ENCODE measurements around the gene ADGRB2.

The ADGRB2 gene

DNA sequence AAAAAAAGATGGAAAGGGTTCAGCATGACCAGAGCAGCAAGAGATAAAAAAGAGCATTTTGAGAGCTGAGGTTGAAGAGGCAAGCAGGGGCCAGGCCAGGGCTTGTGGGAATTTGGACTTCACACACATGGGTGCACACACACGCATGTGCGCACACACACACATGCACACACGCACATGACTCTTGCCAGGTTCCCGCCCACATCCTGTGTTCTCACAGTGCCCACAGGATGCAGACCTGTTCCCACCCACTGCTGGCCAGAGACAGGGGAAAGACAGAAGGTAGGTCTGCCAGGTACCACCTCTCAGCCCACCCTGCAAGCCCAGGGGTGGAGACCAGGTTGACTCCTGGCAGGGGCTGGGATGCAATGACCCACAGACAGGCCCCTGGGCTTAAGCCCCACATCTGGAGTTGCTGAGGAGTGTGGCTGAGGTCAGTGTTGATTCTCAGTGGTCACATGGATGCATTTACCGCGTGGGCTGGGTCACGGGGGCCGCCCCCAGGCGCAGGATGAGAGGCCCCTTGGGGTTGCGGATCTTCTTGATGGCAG, 64.7 kb downstream of the ADGRB2 start:
- no peak for DNase-seq

DNA sequence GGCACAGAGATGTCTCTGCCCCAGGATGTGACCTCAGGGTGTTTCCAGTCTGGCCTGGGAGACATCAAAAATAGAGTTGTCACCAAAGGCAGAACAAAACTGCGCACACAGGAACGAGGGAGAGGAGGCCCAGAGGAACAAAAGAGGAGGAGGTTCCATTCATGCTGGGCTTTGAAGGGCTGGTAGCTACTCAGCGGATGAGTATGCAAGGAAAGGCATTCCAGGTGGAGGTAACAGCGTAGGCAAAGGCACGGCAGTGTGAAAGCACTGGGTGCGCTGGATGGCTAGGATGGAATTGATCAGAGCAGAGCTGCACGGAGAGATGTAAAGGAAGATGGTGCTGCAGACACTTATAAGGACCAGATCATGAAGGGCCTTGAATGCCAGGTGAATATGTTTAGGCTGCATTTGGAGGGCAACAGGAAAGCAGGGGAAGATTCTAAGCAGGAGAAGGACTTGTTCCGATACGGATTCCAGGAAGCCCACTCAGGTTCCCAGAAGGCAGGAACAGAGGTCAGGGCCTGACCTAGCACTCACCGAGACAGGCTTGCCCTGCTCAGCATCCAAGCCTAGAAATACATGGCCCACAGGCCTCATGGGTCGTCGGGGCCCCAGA, 66.7 kb downstream of the ADGRB2 start:
- no peak for DNase-seq

DNA sequence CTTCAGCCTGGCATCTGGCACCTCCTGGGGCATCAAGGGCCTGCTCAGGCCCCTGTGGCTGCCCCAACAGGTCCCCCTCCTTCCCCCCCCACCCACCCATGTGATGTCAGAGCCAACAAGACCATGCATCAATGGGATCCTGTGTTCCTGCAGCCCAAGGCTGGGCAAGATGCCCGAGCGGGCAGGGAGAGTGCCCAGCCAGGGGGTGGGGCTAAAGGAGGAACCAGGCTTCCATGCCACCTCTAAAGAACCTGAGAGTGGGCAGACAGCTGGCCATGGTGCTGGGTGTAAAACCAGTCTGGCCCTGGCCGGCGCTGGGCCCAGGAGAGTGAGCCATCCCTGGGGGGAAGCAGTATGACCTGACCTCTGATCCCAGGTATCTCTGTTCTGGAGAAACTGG, 67.9 kb downstream of the ADGRB2 start:
- no peak for DNase-seq

DNA sequence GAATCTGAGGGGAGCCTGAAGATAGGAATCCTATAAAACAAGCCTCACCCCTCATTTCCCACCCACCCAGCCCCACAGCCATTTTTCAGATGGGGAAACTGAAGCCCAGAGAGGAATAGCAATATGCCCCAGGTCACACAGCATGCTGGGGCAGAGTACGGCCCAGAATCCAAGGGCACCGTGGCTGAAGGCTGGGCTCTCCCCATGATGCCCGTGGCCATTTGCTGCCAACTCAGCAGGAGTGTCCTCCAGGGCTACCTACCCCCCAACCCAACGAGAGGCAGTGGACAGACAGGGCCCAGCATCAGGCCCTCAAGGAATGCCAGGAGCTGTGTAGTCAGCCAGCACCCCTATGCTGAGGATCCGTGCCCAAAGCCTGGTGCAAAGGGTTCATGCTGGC, 68.8 kb downstream of the ADGRB2 start:
- no peak for DNase-seq

DNA sequence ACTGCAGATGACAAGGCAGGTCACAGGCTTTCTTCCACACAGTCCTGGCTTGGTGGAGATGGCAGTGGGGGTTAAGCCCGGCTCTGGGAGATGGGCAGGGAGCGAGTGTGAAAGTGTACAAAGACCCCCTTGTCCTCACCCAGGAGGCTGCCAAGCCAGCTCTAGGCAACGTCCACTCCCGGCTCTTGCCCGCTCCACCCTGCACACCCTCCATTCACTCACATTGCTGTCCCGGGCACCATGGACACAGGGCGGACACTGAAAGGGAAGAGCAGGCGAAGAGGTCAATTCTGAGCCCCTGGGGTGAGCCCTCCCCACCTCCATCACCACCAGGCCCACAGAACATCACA, 69.2 kb downstream of the ADGRB2 start:
- no peak for DNase-seq

DNA sequence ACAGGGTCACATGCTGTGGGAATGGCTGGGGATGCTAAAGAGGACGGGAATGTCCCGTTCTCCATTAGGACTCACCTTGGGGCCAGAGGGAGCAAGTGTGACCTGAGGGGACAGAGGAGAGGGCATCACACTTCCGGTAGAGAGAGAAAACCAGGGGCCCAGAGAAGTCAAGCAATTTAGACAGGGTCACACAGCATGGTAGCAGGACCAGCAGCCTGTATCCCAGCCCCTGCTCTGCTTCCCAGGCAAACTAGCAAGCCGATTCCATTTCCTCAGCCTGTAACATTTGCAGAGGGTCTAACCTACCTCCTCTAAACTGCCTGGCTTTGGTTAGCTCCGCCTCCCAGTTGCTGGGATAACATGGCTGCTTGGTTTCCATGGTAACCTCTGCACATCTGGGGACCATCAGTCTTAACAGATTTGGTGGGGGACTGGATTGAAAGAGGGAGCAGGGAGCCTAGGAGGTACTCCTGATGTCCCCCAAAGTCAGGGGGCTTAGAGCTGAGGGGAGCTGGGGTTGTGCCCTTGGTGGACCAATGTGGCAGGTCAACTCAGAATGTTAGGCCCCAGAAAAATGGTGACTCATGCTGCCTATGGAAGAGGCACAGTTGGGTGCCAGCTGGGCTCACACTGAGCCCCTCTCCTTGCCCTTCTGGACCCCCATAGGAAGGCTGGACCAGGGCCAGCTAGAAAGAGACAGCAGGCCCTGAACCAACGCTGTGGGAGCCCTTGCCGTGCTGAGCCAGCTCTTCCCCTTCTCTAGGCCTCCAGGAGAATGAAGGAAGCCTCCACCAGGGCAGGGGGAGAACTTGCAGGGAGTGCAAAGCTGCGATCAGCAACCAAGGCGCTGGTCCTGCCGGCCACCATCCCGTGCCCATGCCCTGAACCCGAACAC, 69.8 kb downstream of the ADGRB2 start:
- no peak for DNase-seq

DNA sequence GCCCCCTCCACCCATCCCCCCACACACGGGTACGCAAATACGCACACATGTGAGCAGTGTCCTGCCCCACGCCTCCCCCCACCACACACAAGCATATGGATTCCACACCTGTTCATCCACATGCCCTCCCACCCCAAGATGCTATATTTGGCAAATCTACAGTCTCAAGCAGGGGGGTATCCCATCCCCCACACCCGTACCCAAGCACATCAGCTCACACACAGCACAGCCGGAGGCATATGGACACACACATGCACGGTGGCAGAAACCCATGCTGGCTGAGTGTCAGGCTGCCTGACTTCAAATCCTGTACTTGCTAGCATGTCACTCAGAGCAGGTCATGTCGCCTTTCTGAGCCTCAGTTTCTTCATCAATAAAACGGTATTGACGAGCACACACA, 70.9 kb downstream of the ADGRB2 start:
- no peak for DNase-seq

DNA sequence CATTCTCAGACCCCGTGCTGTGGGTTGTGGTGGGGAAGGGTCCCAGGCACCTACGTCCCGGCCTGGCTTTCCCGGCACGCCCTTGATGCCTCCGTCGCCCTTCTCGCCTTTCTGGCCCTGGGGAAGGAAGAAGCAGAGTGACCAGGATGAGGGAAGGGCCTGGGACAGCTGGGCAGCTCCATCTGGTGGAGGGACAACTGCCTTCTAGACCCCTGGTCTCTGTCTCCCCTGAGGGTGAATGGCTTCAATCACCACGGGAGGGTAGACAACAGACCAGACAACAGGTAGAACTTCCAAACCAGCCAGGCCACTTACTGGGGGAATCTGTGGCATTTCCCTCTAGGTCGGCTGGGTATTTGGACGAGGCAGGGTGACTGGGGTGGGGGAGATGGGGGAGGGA, 72.2 kb downstream of the ADGRB2 start:
- no peak for DNase-seq

DNA sequence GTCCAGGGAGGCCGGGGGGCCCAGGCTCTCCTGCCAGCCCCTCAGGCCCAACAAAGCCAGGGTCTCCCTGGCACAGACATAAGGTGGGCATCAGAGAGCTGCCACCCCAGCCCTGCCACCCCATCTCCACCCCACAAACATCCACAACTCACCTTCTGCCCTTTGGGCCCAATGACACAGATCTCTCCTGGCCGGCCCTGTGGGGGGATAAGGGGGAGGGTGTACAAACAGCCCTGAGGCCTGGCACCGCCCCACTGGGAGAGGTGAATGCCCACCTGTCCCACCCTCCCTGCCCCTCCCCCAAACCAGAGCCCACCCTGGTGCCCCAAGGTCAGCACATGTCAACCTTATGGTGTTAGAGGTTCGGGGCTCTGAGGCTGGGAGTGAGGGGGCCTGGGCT, 72.7 kb downstream of the ADGRB2 start:
- no peak for DNase-seq

DNA sequence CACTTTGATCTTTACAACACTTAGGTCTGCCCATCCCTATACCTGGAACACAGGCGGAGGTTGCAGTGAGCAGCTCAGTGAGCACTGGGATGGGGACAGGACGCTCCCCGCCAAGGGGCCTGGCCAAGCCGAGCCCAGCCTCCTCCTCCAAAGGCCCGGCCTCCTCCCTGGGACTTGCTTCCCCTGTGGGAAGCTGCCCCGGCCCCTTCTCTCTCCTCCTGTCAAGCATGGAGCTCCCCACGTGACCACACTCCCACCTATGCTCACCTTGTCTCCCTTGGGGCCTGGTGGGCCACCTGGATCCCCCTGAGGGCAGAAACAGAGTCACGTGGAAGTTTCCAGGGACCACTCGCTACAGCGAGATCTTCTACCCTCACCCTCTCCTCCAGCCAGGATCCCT, 73.2 kb downstream of the ADGRB2 start:
- DNase-seq = no peak

DNA sequence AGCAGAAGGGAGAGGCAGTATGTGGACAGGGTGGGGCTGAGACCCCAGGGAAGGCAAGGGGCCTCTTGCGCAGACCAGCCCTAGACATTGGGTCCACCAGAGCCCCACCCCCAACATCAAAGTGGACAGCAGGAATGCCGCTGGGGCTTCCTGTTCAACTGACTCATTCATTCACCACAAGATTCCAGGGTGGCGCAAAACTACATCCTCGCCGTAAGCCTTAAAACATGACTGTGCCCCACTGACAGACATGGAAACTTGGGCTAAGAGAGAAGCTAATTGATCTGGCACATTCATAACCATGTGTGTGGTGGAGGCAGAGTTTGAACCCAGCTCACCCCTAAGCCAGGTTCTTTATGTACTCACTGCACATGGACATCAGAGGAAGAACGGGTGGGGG, 74.3 kb downstream of the ADGRB2 start:
- DNase-seq = no peak

DNA sequence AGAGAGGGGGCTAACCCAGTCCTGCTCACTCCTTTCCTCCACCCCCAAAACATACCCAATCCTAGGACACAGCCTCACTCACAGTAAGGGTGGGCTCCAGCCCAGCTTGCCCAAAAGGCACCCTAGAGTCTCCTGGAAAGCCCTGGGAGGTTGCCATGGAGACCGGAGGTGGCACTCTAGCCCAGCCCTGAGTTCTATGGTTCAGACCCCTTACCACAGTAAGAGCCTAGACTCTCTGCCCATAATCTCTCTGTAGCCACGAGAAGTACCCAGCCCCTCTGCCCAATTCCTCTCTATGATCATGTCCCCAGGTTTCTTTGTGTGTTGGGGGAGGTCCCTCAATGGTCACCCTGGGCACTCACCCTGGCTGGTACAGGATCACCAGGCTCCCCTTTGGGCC, 74.8 kb downstream of the ADGRB2 start:
- no peak for DNase-seq

DNA sequence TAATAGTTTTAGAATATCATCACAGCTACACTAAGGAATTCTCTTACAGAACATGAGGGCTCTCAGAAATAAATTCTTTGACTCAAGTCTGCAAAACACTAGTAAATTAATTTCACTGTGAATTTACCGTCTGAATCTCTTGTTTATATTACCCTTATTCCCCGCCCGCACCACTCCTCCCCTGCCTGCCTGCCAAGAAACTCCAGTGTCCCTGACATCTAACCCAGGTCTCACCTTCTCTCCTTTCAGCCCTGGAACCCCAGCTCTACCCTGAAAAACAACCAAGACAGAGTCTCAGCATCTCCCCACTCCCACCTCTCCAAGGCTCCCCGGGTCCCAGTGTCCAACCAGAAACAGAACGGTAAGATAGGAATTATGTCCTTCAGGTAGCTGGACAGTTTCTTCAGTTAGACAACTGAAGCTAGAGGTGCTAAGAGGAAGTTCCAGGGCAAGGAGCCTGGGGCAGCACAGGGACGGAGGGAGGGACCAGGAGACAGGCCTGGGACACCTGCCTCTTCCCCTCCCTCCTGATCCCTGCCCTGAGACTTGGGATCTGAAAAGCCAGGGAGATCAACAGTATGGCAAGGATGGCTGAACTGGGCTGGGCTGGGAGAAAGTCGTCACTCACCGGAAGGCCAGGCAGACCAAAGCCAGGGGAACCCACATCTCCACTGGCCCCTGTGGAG, 75.8 kb downstream of the ADGRB2 start:
- DNase-seq = no peak

DNA sequence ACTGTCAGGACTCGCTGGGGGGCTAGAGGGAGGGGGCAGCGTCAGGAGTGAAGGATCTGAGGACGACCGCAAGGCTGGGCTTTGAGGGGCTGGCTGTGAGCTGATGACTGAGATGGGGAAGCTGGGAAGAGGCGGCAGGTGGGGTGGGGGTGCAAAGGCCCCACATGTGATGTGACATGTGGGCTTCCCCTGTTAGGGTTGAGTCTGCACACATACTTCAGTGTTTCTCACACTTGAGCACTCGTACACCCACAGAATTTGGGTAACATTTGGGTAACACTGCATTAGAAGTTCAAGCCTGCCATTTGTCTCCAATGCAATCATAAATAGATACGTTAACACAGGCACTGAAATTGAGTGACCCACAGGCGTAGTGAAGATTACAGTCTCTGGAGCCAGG, 76.5 kb downstream of the ADGRB2 start:
- DNase-seq = no peak

DNA sequence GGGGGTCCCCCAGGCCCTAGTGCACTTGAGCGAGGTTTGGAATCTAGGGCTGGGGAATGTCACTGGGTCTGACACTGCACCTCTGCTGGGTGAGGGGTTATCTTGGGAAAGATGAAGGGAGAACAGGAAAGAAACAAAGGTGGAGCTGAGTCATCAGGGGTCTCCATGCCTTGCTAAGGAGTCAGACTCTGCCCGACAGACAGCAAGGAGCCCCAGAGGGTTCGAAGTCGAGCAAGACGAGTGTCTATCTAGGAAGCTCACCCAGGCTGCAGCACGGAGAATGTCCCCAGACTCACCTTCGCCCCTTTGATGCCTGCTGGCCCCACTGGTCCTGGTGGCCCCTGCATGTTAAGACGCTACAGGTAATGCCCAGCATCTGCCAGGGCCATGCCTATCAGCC, 78.3 kb downstream of the ADGRB2 start:
- DNase-seq = no peak

DNA sequence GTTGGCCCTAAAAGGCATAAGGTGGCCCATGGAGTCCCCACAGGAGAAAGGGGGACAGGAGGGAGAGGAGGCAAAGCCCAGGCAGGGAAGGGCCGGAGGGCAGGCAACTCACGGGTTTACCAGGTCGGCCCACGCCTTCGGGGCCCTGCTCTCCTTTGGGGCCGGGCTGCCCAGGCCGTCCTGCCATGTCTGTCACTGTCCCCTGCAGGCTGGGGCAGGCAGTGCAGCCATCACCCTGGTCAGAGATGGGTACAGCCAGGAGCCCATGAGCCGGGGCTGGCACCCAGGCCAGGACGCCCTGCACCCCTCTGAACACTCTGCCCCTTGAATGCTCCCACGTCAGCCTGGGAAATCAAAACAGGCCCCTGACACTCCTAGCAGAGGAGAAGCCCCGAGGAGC, 80.1 kb downstream of the ADGRB2 start:
- DNase-seq = no peak

DNA sequence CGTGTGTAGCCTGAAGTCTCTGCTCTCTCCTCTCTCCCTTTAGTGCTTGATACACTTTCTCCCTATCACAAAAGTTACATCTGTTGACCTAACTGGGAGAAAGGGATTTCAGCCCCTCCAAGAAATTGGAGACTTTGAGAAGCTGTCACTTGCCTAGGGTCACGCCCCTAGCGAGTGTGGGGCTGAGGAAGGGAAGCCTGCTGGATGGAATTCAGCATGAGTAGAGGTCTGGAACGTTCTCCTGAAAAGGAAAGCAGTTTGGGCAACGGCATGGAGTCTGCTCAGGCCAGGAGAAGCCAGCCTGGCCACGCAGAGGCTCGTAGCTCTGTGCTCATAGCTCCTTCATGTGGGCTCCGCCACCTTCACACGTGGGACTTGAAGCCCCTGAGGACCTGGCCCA, 82.7 kb downstream of the ADGRB2 start:
- DNase-seq = no peak

DNA sequence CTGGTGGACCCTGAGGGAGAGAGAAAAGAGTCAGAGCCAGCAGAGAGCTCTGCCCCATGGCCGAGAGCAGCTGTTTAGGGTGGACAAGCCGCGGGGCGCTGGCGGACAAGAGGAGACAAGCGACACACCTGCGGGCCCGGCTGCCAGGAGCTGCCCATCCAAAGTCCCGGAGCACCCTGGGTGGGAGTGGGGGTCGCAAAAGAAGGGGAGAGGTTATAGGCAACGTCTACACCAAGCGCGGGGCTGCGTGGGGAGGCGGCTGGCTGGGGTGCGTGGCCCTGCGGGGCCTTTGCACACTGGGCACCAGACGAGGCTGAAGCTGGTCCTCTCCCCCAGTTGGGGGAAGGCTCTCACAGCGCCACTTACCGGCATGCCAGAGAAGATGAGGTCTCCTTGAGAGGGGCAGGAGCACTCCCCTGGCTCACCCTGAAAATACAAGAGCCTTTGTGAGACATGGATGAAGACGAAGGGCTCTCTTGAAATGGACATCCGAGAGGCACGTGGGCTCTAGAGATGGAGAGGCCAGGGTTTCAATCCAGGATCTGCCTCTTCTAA, 84.4 kb downstream of the ADGRB2 start:
- DNase-seq = no peak

DNA sequence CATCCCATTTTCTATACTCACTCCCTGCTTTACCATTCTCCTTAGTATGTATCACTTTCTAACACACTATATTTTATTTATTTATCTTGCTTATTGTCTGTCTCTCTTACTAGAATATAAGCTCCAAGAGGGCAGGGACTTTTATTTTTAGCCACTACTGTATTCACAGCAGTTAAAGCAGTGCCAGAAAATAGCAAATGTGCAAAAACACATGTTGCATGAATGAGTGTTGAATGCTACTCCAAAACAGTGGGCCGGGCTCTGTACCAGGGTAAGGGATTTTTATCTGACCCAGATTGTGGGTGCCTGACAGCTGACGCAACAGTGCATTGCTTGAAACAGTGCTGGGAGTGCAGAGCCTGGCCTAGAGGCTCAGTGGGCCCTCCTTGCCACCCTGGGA, 85.0 kb downstream of the ADGRB2 start:
- no peak for DNase-seq

DNA sequence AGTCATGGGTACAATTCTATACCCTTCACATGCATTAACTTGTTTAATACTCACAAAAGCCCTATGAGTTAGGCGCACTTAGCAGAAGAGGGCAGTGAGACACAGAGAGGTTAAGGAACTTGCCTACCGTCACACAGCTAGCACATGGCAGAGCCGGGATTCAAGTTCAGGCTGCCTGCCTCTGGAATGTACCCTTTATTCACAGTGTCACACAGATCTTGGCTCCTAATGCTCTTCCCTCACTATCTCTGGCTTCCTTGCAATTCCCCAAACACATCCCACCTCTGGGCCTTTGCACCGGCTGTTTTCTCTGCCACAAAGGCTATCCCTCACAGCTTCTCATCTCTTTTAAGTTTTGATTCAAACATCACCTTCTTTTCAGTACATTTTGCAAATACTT, 85.5 kb downstream of the ADGRB2 start:
- DNase-seq = no peak

DNA sequence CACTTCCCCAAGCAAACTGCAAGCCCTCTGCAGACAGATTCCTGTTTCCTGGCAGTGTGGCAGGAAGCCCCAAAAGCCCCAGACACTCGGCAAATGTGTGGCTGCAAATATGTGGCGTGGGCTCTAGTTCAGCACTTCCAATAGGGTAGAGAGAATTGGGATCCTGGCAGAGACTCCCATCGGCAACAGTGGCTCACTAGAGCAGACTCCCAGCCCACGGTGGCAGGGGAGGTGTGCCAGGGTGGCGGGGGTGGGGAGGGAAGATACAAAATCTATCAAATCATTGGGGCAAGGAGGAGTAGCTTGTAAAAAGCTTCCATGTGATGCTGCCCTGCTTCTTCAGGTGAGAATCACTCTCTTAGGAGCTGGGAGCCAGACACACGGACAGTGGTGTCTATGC, 86.2 kb downstream of the ADGRB2 start:
- DNase-seq = no peak

DNA sequence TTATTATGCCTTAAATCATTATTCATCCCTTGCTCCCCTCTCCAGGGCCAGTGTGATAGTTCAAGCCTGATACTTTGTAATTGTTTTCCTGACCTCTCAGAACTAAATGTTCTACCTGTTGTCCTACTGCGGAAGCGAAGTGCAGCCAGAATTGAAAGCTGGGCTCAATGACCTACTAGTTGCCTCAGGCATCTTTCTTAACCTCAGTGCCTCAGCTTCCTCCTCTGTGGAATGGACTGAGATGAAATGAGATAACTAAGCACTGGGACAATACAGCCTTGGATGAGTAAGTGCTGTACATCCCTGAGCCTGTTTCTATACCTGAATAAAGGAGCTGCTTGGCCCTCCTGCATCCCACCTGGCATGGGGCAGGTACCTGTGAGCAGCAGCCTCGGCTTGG, 86.7 kb downstream of the ADGRB2 start:
- no peak for DNase-seq

Data from NCI-H2107 (cell line).